Naive thymus-derived CD8-positive, alpha-beta T cell (primary cell): ENCODE results near the gene REM2. TPM values are rescaled to one million over a fixed set of nuclear protein-coding genes. Genes with fewer than 3 reads are reported as not detected.

Experiments
- ATAC-seq, 2 donors: fragments of 150-1000 bp; cut with Tn5 transposase in 1 of 2; sonication (Bioruptor Pico), chemical (Tn5 transposase) in 1 of 2; 1 replicate in 1 of 2; 2 replicates in 1 of 2; pipeline ENCODE4 v1.10.0; 2021; ENCODE audit warnings: mild to moderate bottlenecking in 2 of 2, moderate library complexity in 2 of 2
- POLR2A ChIA-PET: fragments of 350-600 bp; sonication (Branson Sonifier 250); formaldehyde crosslinking; loops from one replicate; lab custom pipeline; 2021; ENCODE audit warnings: antibody characterized with exemption; lab: Charles Lee
- DNase-seq, 10 donors: peaks; one replicate each; pipeline versions ENCODE4 v3.0.0 to v3.0.0-alpha.2; 2020 to 2022
- H3K27ac Mint-ChIP-seq, 10 donors: one replicate each; pipeline ENCODE4 v1.8.0; 2020 to 2022; ENCODE audit warnings: mild to moderate bottlenecking in 10 of 10, mixed read lengths in 10 of 10, moderate library complexity in 4 of 10, inconsistent platforms in 1 of 10
- H3K27me3 Mint-ChIP-seq, 5 donors: one replicate each; pipeline ENCODE4 v1.8.0; 2021 to 2022; ENCODE audit warnings: mixed read lengths in 5 of 5
- H3K36me3 Mint-ChIP-seq, 3 donors: one replicate each; pipeline ENCODE4 v1.8.0; 2020 to 2022; ENCODE audit warnings: mixed read lengths in 3 of 3, mild to moderate bottlenecking in 2 of 3, inconsistent platforms in 1 of 3
- H3K4me1 Mint-ChIP-seq, 4 donors: one replicate each; pipeline ENCODE4 v1.8.0; 2021 to 2022; ENCODE audit warnings: mixed read lengths in 4 of 4
- H3K4me3 Mint-ChIP-seq, 10 donors: one replicate each; pipeline ENCODE4 v1.8.0; 2020 to 2022; ENCODE audit warnings: mild to moderate bottlenecking in 10 of 10, mixed read lengths in 10 of 10, moderate library complexity in 6 of 10, inconsistent platforms in 1 of 10
- H3K9me3 Mint-ChIP-seq, 9 donors: one replicate each; pipeline ENCODE4 v1.8.0; 2020 to 2022; ENCODE audit warnings: mixed read lengths in 9 of 9, mild to moderate bottlenecking in 3 of 9, inconsistent platforms in 1 of 9, moderate library complexity in 1 of 9
- polyA plus RNA-seq, 3 donors: library from polyadenylated mRNA; unstranded; fragments of 300-500 nt; fragmentation: Illumina TruSeq; gene quantifications; one replicate each; pipeline ENCODE4 v1.2.3, GENCODE V29; 2021
- total RNA-seq, 8 experiments: library from RNA in 2 of 8; stranded (reverse) in 2 of 8; gene quantifications; one replicate each; pipeline ENCODE4 v1.2.3 and lab custom pipeline; 2021 to 2026

Gene REM2, protein sequence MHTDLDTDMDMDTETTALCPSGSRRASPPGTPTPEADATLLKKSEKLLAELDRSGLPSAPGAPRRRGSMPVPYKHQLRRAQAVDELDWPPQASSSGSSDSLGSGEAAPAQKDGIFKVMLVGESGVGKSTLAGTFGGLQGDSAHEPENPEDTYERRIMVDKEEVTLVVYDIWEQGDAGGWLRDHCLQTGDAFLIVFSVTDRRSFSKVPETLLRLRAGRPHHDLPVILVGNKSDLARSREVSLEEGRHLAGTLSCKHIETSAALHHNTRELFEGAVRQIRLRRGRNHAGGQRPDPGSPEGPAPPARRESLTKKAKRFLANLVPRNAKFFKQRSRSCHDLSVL
- 1 to 10 TPM; 4.8 to 5.7 TPM for total RNA-seq
- polyA plus RNA-seq: under 1 TPM; 0.15 to 0.72 (median 0.29) TPM
- total RNA-seq (lab: John Stamatoyannopoulos, UW): 0.17 to 5.7 (median 3.7) reads per million in 6 experiments

GRCh38 chr14:22883173-22883976 lies at the start of gene REM2:
TSS of gene REM2 (plus strand) at chr14:22883222. CDS start at chr14:22883288, 66 bp downstream.
- Mint-ChIP-seq H3K27me3 (no peaks in the 10 kb centered on the region), H3K9me3 (no peaks in the 10 kb centered on the region), H3K36me3 (peaks cover 0 to 9% (median 0%) of the 10 kb centered on the region in 3 donors), H3K27ac (peak within 1 kb of the TSS; percentile 14 to 88 (median 63)), H3K4me3 (peak within 1 kb of the TSS in 1 of 10 donors; percentile 59), H3K4me1 (peaks cover 24 to 54% (median 49%) of the 10 kb centered on the region in 4 donors)
- no peak for DNase-seq
- ATAC-seq: no peak
- POLR2A ChIA-PET: interaction anchor here (0.8 to 11.2 kb wide), 5 partner anchors 10 to 72 kb away, joined by 4 to 118 read pairs (median 13); partner anchors contain the start of genes LRP10 and RBM23

- Mint-ChIP-seq H3K27ac (peak overlapping the region in 8 of 10 donors; percentile 20 to 89 (median 60)), H3K4me3 (peak overlapping the region in 8 of 10 donors; percentile 8 to 93 (median 62)), H3K9me3 (no peaks in the 10 kb centered on the region), H3K36me3 (peaks cover 0 to 39% (median 1%) of the 10 kb centered on the region in 3 donors), H3K27me3 (peaks cover 0 to 22% (median 4%) of the 10 kb centered on the region in 5 donors), H3K4me1 (peaks cover 21 to 58% (median 27%) of the 10 kb centered on the region in 4 donors)
- no peak for DNase-seq
- POLR2A ChIA-PET: interaction anchor here (0.5 to 1.1 kb wide), 3 partner anchors 25 to 182 kb away, joined by 3 to 4 read pairs (median 3); no protein-coding TSS in a partner anchor
- no peak for ATAC-seq
Measured at GRCh38 chr14:22835505-22835904, 47.5 kb upstream of the REM2 start.

GRCh38 chr14:22836301-22837113 lies 46.5 kb upstream of the REM2 start, which contains the start of gene MMP14:
TSS of gene MMP14 (plus strand) at chr14:22836585. CDS start at chr14:22836818, 233 bp downstream.
- POLR2A ChIA-PET: interaction anchor here (0.6 to 2.6 kb wide), 6 partner anchors 8 to 122 kb away, joined by 3 to 10 read pairs (median 4); no protein-coding TSS in a partner anchor
- H3K27ac Mint-ChIP-seq: peak within 1 kb of the TSS; percentile 20 to 94 (median 88)
- peaks cover 0 to 33% (median 1%) of the 10 kb centered on the region in 3 donors for H3K36me3 Mint-ChIP-seq
- peak; percentile 30 to 39 for ATAC-seq
- H3K4me3 Mint-ChIP-seq: peak within 1 kb of the TSS; percentile 86 to 98 (median 92)
- H3K4me1 Mint-ChIP-seq: peaks cover 12 to 48% (median 22%) of the 10 kb centered on the region in 4 donors
- H3K27me3 Mint-ChIP-seq: peaks cover 0 to 26% (median 5%) of the 10 kb centered on the region in 5 donors
- no peak for DNase-seq
- no peaks in the 10 kb centered on the region for H3K9me3 Mint-ChIP-seq

- H3K4me3 Mint-ChIP-seq: peak overlapping the region; percentile 86 to 98 (median 92)
- DNase-seq (peak in 4 of 10 donors; percentile 16 to 37 (median 32)), ATAC-seq (peak; percentile 66 to 72)
- H3K27me3 Mint-ChIP-seq: peaks cover 0 to 32% (median 8%) of the 10 kb centered on the region in 5 donors
- H3K36me3 Mint-ChIP-seq: peaks cover 0 to 29% (median 1%) of the 10 kb centered on the region in 3 donors
- POLR2A ChIA-PET: interaction anchor here (0.6 to 2.6 kb wide), 6 partner anchors 8 to 88 kb away, joined by 3 to 10 read pairs (median 4); no protein-coding TSS in a partner anchor
- H3K4me1 Mint-ChIP-seq: peaks cover 8 to 41% (median 19%) of the 10 kb centered on the region in 4 donors
- H3K9me3 Mint-ChIP-seq: no peaks in the 10 kb centered on the region
- H3K27ac Mint-ChIP-seq: peak overlapping the region; percentile 20 to 94 (median 88)
Measured at GRCh38 chr14:22837114-22837749, 45.8 kb upstream of the REM2 start.

DNA sequence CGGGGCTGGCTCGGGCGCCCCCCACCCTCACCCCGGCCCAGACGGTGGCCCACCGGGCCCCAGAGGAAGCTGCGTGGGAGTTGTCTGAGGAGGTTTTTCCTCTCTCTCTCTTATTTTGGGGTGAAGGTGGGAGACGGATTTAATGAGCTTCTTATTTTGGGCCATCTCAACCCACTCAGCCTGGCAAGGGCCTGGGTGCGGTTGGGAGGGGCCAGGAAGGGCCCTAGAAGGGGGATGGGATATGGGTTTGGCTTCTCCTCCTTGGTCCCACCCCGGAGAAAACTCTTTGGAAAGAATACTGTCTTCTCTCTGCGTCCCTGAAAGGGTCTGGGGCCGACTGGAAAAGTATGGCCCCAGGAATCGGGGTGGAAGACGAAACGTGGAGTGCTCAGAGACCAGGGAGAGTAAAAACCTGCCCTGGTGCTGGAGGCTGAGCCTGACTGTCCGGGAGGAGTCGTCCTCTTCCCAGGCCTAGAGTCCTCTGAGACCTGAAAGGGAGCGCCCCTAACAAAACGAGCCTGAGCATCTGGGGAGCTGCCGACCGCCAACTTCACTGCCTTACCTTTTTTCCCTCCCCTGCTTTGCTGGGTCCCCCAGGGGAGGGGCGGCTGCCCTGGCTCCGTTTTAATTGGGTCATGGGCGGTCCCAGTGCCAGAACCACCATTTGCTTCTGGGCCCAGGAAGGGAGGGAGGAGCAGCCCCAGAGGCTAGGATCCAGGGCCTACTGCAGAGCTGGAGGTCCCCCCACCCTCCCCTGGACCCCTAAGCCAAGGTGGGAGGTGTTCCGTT lies 45.1 kb upstream of the REM2 start:
- H3K9me3 Mint-ChIP-seq: no peaks in the 10 kb centered on the region
- POLR2A ChIA-PET: interaction anchor here (0.6 to 2.6 kb wide), 7 partner anchors 7 to 177 kb away, joined by 3 to 10 read pairs (median 4); no protein-coding TSS in a partner anchor
- peaks cover 0 to 34% (median 8%) of the 10 kb centered on the region in 5 donors for H3K27me3 Mint-ChIP-seq
- H3K27ac Mint-ChIP-seq: peak overlapping the region in 4 of 10 donors; percentile 18 to 76 (median 58)
- DNase-seq (no peak), ATAC-seq (peak; percentile 29 to 37)
- peak overlapping the region; percentile 41 to 98 (median 78) for H3K4me3 Mint-ChIP-seq
- H3K4me1 Mint-ChIP-seq: peaks cover 8 to 40% (median 19%) of the 10 kb centered on the region in 4 donors
- H3K36me3 Mint-ChIP-seq: peaks cover 0 to 29% (median 1%) of the 10 kb centered on the region in 3 donors

- Mint-ChIP-seq H3K36me3 (peaks cover 0 to 24% (median 1%) of the 10 kb centered on the region in 3 donors), H3K27me3 (peaks cover 0 to 37% (median 12%) of the 10 kb centered on the region in 5 donors), H3K9me3 (no peaks in the 10 kb centered on the region), H3K27ac (no peak overlapping the region), H3K4me1 (peaks cover 8 to 40% (median 19%) of the 10 kb centered on the region in 4 donors), H3K4me3 (peak overlapping the region in 5 of 10 donors; percentile 26 to 89 (median 65))
- POLR2A ChIA-PET: interaction anchor here (1.2 to 2.6 kb wide), 2 partner anchors 8 to 16 kb away, joined by 5 to 10 read pairs; no protein-coding TSS in a partner anchor
- DNase-seq: no peak
- no peak for ATAC-seq
Measured at GRCh38 chr14:22838631-22839041, 44.4 kb upstream of the REM2 start.

- peak overlapping the region in 5 of 10 donors; percentile 26 to 89 (median 65) for H3K4me3 Mint-ChIP-seq
- no peaks in the 10 kb centered on the region for H3K9me3 Mint-ChIP-seq
- H3K36me3 Mint-ChIP-seq: peaks cover 0 to 18% (median 1%) of the 10 kb centered on the region in 3 donors
- DNase-seq (no peak), ATAC-seq (no peak)
- H3K27me3 Mint-ChIP-seq: peaks cover 0 to 43% (median 12%) of the 10 kb centered on the region in 5 donors
- POLR2A ChIA-PET: interaction anchor here (0.6 to 2.6 kb wide), 5 partner anchors 9 to 79 kb away, joined by 3 to 10 read pairs (median 5); partner anchors contain the start of gene MRPL52
- peak overlapping the region in 2 of 10 donors; percentile 44 to 80 for H3K27ac Mint-ChIP-seq
- H3K4me1 Mint-ChIP-seq: peaks cover 8 to 40% (median 18%) of the 10 kb centered on the region in 4 donors
Measured at GRCh38 chr14:22839159-22839779, 43.8 kb upstream of the REM2 start.

- ATAC-seq: no peak
- peaks cover 3 to 60% (median 19%) of the 10 kb centered on the region in 5 donors for H3K27me3 Mint-ChIP-seq
Measured at GRCh38 chr14:22841311-22841710, 41.7 kb upstream of the REM2 start.

DNA sequence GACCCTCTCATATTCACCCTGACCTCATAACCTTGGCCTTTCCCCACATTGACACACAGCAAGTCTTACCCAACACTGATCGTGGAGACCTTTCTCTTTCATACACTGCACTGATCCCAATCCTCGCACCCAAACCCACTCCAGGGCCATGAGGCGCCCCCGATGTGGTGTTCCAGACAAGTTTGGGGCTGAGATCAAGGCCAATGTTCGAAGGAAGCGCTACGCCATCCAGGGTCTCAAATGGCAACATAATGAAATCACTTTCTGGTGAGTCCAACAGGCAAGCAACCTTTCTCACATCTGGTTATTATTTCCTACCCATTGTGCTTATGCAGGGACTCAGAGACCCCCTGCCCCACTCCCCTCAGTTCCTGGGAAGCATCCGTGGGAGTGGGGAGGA lies 41.3 kb upstream of the REM2 start:
- DNase-seq (no peak), ATAC-seq (no peak)
- Mint-ChIP-seq H3K9me3 (no peaks in the 10 kb centered on the region), H3K4me1 (peaks cover 7 to 25% (median 9%) of the 10 kb centered on the region in 4 donors), H3K27me3 (peaks cover 3 to 65% (median 24%) of the 10 kb centered on the region in 5 donors), H3K27ac (peak overlapping the region in 1 of 10 donors; percentile 22), H3K4me3 (no peak overlapping the region), H3K36me3 (no peaks in the 10 kb centered on the region)
- POLR2A ChIA-PET: no interaction called here

More at GRCh38 chr14:22841311-22841710, 41.7 kb upstream of the REM2 start:
- Mint-ChIP-seq H3K27ac (peak overlapping the region in 1 of 10 donors; percentile 22), H3K36me3 (no peaks in the 10 kb centered on the region), H3K9me3 (no peaks in the 10 kb centered on the region), H3K4me1 (peaks cover 8 to 29% (median 11%) of the 10 kb centered on the region in 4 donors), H3K4me3 (no peak overlapping the region)
- POLR2A ChIA-PET: interaction anchor here (1.0 to 2.1 kb wide), 2 partner anchors 11 to 18 kb away, joined by 3 to 8 read pairs; partner anchors contain the start of gene MRPL52
- no peak for DNase-seq
